Right kidney (tissue), 1 donor: ENCODE data around the gene CHN1.

Experiments used
- DNase-seq: peaks from one replicate; pipeline ENCODE4 v3.0.0-alpha.2; 2016

Gene CHN1

GRCh38 chr2:174785481-174785880, 219.7 kb downstream of the CHN1 start:
- no peak for DNase-seq

DNA sequence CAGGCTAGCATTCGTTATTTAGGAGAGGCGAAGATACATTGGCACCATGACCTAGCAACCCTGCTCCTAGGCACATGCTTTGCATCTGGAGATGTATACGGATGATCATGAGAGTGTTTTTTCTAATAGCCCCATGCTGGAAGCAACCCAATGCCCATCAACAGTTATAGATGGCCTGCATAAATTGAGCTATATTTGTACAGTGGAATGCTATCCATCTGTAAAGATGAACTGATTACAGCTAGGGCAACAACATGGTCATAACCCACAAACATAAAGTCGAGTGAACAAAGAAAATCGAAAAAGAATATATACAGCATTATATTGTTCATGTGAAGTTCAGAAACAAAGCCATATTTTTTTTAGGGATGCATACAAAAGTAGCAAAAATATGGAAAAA, 220.3 kb downstream of the CHN1 start:
- no peak for DNase-seq

DNA sequence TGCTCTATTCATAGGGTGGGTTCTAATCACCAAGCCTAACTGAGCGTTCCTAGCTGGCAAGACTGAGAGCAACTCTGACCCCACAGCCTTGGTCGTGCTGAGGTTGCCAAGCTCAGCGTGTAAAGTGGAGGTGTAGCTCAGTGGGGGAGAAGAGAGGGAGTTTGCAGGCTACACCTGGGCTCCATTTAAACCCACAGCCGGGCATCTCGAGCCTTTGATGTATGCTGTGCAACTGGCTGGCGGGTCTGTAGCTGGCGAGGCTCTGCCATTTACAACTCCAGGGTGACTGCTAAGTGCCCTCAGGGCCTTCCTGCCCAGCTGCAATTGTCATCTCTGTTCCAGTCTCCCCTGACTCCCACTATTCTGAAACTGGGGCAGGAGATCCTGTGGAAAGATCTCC, 220.9 kb downstream of the CHN1 start:
- no peak for DNase-seq

DNA sequence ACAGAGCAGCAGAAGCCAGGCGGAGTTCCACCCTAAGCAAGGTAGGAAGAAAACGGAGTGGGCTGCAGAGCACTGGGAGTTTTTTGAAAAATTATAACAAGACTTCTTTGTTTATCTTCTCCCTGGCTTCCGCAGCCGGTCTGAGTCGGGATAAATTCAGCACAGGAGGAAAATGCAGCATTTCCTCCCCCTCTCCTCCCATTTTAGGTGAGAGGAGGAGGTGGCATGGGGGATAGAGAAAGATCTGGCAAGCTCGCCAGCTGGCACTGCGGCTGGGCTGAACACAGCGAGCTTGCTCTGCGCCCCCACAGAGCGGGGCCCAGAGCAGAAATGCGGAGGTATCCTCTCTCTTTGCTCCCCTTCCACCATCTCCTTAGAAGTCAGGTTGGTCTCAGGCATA, 223.2 kb downstream of the CHN1 start:
- no peak for DNase-seq

- no peak for DNase-seq
These were observed 223.9 kb downstream of the CHN1 start for GRCh38 chr2:174781298-174781697.

DNA sequence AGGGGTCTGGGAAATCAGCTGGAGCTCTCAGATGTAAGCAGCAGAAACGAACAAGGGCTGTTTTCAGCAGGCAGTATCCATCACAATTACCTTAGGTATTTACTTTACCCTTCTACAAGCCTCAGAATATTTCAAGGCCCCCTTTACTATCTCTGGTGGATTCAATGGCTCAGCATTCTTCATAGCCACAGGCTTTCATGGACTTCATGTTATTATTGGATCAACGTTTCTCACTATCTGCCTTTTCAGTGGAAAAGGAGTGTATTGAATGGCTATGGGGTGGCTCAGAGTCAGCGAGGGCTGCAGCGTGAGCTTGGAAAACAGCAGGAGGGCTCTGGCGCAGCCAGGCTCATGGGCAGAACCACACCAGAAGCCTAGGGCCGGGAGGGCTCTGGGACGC, 224.3 kb downstream of the CHN1 start:
- no peak for DNase-seq

DNA sequence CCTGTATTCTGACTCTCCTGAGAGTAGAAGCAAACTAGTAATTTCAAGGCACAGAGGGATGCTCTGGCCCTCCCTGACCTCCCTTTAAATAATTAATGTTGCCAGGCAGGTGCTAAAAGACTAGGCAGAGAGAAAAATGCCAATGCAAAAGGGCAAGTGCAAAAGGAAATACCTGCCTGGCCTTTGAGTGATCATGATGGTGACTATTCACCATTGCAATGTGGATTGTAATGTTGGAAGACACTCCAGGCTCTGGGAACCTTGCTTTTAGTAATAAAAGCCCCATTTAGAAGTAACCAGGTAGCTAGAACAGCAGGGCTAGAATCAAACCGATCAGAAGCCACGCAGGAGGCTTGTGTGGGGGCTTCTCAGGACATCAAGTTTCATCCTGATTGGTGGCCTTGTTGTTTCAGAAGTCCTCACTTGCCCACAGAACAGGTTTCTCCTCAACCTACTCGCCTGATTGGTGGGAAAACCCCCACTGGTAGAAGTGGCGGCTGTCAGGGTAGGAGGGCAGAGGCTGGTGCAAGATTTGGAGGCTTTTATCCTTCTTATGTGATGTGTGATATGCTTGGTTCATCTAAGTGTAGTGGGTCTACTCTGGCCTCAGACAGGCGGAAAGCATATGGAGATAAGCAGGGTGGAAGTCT, 224.9 kb downstream of the CHN1 start:
- DNase-seq = no peak

- no peak for DNase-seq
These were observed 225.7 kb downstream of the CHN1 start for GRCh38 chr2:174779361-174779928.

DNA sequence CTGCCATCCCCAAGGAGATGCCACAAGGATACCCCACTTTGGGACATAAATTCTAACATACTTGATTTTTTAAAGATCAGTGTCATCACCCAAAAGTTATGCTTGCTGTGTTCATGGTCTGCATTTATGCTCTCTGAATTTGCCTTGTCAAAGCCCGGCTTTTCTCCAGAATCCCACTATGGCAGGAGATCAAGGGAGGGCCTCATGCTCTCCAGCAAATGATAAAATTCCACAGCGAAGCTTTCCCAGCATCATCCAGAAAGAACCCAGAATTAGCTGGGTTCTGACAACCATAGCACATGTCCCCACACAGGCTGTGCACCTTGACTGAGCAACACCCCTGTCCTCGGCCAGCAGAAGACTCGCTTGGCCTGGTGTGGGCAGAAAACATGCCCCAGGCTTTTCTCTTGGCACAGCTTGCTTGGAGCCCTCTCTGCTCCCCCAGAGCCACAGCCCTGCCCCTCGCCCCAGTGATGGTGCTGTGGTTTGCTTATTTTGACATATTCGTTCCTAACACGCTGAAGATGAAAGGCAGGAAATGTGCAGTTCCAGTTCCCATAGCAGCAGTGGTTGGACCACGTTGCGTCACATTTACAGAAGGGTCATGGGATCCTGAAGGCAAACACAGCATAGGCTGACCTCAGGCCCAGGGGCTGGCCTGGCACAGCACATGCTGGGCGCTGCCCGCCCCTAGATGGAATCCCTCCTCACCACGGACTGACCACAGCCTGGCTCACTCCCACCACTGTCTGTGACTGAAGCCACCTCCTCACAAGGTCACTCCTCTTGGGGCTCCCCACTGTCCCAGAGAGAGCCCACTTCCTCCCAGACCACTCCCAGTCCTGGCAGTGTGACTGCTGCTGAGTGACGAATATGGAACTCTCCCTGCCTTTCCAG, 226.8 kb downstream of the CHN1 start:
- no peak for DNase-seq

- no peak for DNase-seq
These were observed 227.7 kb downstream of the CHN1 start for GRCh38 chr2:174777347-174778084.

GRCh38 chr2:174776675-174777074, 228.5 kb downstream of the CHN1 start:
- no peak for DNase-seq

GRCh38 chr2:174776223-174776622, 229.0 kb downstream of the CHN1 start:
- no peak for DNase-seq

GRCh38 chr2:174775571-174775980, 229.6 kb downstream of the CHN1 start:
- no peak for DNase-seq

GRCh38 chr2:174774886-174775285, 230.3 kb downstream of the CHN1 start:
- DNase-seq = no peak

DNA sequence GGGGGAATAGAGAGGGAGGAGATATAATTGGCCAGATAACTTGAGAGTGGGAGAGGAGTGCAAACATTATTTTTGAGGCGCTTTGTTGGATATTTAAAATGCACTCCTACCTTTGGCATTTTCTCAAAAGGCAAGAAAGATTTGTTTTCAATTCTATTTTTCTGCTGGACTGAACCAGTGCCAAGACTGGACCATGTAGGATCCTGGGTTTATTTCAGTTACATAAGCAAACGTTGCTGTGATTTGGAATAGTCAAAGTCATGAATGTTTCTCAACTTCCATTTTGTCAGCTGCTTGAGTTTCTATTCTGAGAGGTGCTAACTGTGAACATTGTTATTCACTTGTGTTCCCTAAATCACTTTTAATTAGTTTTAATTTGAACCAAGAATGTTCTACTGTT, 232.0 kb downstream of the CHN1 start:
- DNase-seq = no peak

- DNase-seq = no peak
These were observed 232.7 kb downstream of the CHN1 start for GRCh38 chr2:174772472-174772801.

GRCh38 chr2:174771631-174772471, 233.3 kb downstream of the CHN1 start:
- peak; percentile 85 for DNase-seq

- DNase-seq = no peak
These were observed 234.0 kb downstream of the CHN1 start for GRCh38 chr2:174771136-174771535.

GRCh38 chr2:174768557-174768956, 236.6 kb downstream of the CHN1 start:
- no peak for DNase-seq

- no peak for DNase-seq
These were observed 238.9 kb downstream of the CHN1 start for GRCh38 chr2:174766271-174766670.

GRCh38 chr2:174765576-174765975, 239.6 kb downstream of the CHN1 start:
- DNase-seq = no peak
